ENCODE data around the gene SEC63.

DNA sequence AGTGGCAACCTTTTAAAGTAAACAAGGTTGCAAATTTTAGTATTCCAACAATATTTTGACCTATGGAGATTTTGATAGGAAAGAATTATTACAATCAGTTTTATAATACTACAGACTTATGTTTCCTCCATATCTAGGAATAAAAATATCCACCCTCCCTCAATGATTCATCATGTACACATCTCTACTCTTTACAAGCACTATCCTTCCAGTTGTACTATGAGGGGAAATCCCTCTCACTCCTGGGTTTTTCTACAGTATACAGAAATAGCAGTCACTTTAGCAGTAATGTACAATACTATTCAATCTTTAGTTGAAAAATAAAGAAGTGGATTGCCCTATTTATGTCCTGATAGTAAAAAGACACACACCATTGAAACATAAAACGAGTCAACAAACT, 87.6 kb downstream of the SEC63 start:
- TF ChIP-seq POLR2A (IDR thresholded peaks at IDR 0.05), result no peak
- TF ChIP-seq, protein P1, sequence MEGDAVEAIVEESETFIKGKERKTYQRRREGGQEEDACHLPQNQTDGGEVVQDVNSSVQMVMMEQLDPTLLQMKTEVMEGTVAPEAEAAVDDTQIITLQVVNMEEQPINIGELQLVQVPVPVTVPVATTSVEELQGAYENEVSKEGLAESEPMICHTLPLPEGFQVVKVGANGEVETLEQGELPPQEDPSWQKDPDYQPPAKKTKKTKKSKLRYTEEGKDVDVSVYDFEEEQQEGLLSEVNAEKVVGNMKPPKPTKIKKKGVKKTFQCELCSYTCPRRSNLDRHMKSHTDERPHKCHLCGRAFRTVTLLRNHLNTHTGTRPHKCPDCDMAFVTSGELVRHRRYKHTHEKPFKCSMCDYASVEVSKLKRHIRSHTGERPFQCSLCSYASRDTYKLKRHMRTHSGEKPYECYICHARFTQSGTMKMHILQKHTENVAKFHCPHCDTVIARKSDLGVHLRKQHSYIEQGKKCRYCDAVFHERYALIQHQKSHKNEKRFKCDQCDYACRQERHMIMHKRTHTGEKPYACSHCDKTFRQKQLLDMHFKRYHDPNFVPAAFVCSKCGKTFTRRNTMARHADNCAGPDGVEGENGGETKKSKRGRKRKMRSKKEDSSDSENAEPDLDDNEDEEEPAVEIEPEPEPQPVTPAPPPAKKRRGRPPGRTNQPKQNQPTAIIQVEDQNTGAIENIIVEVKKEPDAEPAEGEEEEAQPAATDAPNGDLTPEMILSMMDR (IDR thresholded peaks at IDR 0.05), result no peak
- TF ChIP-seq POLR2AphosphoS5 (IDR thresholded peaks at IDR 0.05; ENCODE audit: insufficient read depth in 1 of 2, low read depth in 1 of 2), result no peak

Data from vagina (tissue), 2 donors.